ENCODE measurements around the gene BTRC.

- TF ChIP-seq, protein P1, sequence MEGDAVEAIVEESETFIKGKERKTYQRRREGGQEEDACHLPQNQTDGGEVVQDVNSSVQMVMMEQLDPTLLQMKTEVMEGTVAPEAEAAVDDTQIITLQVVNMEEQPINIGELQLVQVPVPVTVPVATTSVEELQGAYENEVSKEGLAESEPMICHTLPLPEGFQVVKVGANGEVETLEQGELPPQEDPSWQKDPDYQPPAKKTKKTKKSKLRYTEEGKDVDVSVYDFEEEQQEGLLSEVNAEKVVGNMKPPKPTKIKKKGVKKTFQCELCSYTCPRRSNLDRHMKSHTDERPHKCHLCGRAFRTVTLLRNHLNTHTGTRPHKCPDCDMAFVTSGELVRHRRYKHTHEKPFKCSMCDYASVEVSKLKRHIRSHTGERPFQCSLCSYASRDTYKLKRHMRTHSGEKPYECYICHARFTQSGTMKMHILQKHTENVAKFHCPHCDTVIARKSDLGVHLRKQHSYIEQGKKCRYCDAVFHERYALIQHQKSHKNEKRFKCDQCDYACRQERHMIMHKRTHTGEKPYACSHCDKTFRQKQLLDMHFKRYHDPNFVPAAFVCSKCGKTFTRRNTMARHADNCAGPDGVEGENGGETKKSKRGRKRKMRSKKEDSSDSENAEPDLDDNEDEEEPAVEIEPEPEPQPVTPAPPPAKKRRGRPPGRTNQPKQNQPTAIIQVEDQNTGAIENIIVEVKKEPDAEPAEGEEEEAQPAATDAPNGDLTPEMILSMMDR (IDR thresholded peaks at IDR 0.05) = no peak
- TF ChIP-seq POLR2A (IDR thresholded peaks at IDR 0.05) = no peak
These were observed 40.7 kb downstream of the BTRC start for GRCh38 chr10:101394524-101395133.
